ENCODE results near the gene VMP1.

DNA sequence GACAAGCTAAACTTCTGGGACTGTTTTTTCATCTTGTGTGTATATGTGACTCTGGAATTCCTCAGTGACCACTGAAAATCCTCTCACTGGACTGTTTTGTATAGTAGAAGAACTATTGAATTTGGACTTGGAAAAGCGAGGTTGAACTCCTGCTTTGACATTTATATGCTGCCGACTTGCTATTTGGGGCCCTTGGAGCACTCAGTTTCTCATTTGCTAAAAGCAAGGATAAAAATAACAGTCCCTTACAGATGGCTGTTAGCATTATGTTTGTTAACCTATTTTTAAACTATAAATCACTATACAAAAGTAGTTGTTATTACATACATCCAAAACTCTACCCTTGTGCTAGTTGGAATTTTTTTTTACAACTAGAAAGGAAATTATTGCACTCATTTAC is 9.0 kb downstream of the VMP1 start:
- no peak for TF ChIP-seq POLR2AphosphoS5 (IDR thresholded peaks at IDR 0.05)
- TF ChIP-seq, protein P1, sequence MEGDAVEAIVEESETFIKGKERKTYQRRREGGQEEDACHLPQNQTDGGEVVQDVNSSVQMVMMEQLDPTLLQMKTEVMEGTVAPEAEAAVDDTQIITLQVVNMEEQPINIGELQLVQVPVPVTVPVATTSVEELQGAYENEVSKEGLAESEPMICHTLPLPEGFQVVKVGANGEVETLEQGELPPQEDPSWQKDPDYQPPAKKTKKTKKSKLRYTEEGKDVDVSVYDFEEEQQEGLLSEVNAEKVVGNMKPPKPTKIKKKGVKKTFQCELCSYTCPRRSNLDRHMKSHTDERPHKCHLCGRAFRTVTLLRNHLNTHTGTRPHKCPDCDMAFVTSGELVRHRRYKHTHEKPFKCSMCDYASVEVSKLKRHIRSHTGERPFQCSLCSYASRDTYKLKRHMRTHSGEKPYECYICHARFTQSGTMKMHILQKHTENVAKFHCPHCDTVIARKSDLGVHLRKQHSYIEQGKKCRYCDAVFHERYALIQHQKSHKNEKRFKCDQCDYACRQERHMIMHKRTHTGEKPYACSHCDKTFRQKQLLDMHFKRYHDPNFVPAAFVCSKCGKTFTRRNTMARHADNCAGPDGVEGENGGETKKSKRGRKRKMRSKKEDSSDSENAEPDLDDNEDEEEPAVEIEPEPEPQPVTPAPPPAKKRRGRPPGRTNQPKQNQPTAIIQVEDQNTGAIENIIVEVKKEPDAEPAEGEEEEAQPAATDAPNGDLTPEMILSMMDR (IDR thresholded peaks at IDR 0.05), result no peak
- no peak for TF ChIP-seq POLR2A (IDR thresholded peaks at IDR 0.05)
- TF ChIP-seq EP300 (IDR thresholded peaks at IDR 0.05), result no peak

Measured in suprapubic skin (tissue), 4 donors.